BJ (cell line): ENCODE measurements around the gene SYT17. TPM values are rescaled to one million over a fixed set of nuclear protein-coding genes. Genes with fewer than 3 reads are reported as not detected.

Experiments
- CTCF ChIA-PET: fragments of 350-600 bp; formaldehyde crosslinking; extraction: SDS; loops from one replicate; lab custom pipeline; 2021; ENCODE audit warnings: antibody characterized with exemption, inconsistent platforms; lab: Yijun Ruan, JAX
- POLR2A ChIA-PET: fragments of 300-600 bp; sonication (Branson Sonifier 250); formaldehyde crosslinking; extraction: SDS; loops from one replicate; lab custom pipeline; 2021; ENCODE audit warnings: antibody characterized with exemption; lab: Charles Lee
- DNase-seq: peaks from one replicate; pipeline ENCODE4 v3.0.0-alpha.2; 2011; ENCODE audit warnings: low read depth
- H3K27me3 ChIP-seq: 2 replicates; pipeline ENCODE4 v1.6.0; 2011; ENCODE audit warnings: low read length; ENCODE audit not compliant: control insufficient read depth, insufficient read depth
- H3K36me3 ChIP-seq: 2 replicates; pipeline ENCODE4 v1.5.1; 2011; ENCODE audit warnings: low read length; ENCODE audit not compliant: control insufficient read depth, insufficient read depth
- H3K4me3 ChIP-seq: 2 replicates; pipeline ENCODE4 v1.5.1; 2011; ENCODE audit warnings: low read depth, mild to moderate bottlenecking, control low read depth, low read length
- polyA plus RNA-seq: library from polyadenylated mRNA; depleted of rRNA; stranded (reverse); fragments of >200 nt; gene quantifications from 2 replicates; pipeline ENCODE4 v1.2.3, GENCODE V29; 2011
- TF ChIP-seq, protein P1 (sequence below): IDR thresholded peaks from 2 replicates; pipeline ENCODE4 v1.5.1; 2011; ENCODE audit warnings: low read depth, mild to moderate bottlenecking, control low read depth, inconsistent platforms, low read length, moderate library complexity; ENCODE audit not compliant: insufficient read depth

SYT17 gene
- polyA plus RNA-seq, 1 experiment = not detected

DNA sequence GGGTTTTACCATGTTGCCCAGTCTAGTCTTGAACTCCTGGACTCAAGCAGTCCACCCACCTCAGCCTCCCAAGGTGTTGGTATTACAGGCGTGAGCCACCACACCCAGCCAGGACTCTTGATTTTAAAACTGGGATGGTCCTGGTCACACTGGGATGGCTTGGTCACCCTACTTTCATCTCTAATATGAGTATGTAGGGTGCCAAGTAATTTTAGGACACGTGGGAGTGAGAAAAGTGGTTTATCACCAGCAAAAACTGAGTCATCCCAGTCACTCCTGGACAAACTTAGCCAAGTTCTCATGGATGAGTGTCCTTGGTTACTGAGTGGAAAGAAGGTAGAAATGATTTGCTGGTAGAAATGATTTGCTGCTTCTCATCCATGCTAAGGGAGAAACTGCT is 127.4 kb downstream of the SYT17 start:
- no peak for DNase-seq
- H3K4me3 ChIP-seq = no peak overlapping the region
- H3K36me3 ChIP-seq = no peaks in the 10 kb centered on the region
- POLR2A ChIA-PET = interaction anchor here (0.7 kb wide), 1 partner anchor 83 kb away, joined by 4 read pairs; no protein-coding TSS in a partner anchor
- H3K27me3 ChIP-seq = no peaks in the 10 kb centered on the region
- CTCF ChIA-PET = interaction anchor here (0.6 kb wide), 1 partner anchor 33 kb away, joined by 3 read pairs; no protein-coding TSS in a partner anchor
- TF ChIP-seq, protein P1, sequence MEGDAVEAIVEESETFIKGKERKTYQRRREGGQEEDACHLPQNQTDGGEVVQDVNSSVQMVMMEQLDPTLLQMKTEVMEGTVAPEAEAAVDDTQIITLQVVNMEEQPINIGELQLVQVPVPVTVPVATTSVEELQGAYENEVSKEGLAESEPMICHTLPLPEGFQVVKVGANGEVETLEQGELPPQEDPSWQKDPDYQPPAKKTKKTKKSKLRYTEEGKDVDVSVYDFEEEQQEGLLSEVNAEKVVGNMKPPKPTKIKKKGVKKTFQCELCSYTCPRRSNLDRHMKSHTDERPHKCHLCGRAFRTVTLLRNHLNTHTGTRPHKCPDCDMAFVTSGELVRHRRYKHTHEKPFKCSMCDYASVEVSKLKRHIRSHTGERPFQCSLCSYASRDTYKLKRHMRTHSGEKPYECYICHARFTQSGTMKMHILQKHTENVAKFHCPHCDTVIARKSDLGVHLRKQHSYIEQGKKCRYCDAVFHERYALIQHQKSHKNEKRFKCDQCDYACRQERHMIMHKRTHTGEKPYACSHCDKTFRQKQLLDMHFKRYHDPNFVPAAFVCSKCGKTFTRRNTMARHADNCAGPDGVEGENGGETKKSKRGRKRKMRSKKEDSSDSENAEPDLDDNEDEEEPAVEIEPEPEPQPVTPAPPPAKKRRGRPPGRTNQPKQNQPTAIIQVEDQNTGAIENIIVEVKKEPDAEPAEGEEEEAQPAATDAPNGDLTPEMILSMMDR = no peak

DNA sequence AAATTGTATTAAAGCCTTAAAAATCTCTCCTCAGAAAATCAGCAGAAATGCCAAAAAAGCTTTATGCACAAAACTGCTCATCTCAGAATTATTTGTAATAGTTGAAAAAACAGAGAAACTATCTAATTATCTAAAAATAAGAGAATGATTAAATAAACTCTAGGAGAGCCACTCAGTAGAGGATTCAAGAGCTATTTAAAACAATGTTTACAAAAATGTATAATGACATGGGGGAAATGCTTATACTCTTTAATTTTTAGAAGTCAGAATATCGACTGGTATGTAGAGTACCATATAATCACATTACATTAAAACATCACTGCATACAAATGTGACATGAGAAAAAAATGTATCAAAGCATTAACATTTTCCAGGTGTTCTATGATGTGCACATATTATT is 129.4 kb downstream of the SYT17 start:
- no peak overlapping the region for H3K4me3 ChIP-seq
- DNase-seq = no peak
- TF ChIP-seq, protein P1 = no peak
- no peaks in the 10 kb centered on the region for H3K27me3 ChIP-seq
- H3K36me3 ChIP-seq = no peaks in the 10 kb centered on the region
- POLR2A ChIA-PET = no interaction called here
- CTCF ChIA-PET = interaction anchor here (0.7 kb wide), 1 partner anchor 31 kb away, joined by 3 read pairs; no protein-coding TSS in a partner anchor

DNA sequence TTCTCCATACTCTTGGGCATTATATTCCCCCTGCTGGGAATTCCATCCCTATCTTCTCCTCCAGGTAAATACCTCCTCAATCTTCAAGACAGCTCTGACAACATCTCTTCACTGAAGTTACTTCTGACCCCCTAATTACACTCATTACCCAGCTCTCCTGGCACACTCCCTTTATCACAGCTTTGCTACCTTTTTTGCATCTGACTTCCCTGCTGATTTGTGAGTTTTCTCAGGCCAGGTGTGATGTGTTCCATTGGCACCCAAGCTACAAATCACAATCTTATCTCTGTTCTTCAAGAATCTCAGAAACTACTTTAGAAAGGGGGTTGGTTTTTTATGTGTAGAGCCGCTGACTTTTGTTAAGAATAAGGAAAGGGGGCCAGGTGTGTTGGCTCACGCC is 131.5 kb downstream of the SYT17 start:
- POLR2A ChIA-PET = no interaction called here
- CTCF ChIA-PET = no interaction called here
- no peak for DNase-seq
- Histone ChIP-seq H3K36me3 (no peaks in the 10 kb centered on the region), H3K4me3 (no peak overlapping the region), H3K27me3 (no peaks in the 10 kb centered on the region)
- TF ChIP-seq, protein P1 = no peak

DNA sequence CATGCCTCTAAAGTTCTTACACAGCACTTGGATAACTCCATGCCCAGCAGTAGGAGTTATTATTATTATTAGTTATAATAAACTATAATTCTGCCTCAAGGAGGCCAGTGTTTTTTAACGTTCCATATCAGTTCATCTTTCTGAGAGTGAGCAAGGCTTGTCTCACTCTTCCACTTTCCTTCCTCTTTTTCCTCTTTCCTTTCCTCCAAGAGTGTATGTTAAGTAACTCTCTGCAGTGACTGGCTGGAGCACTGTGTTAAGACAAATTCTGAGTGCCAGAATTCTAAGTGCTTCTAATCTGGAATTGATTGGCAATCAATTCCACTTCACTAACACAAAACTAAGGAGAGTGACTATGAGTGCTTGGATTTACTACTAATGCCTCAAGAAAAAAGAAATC is 133.9 kb downstream of the SYT17 start:
- no peaks in the 10 kb centered on the region for H3K27me3 ChIP-seq
- ChIA-PET POLR2A (no interaction called here), CTCF (no interaction called here)
- H3K36me3 ChIP-seq = no peaks in the 10 kb centered on the region
- TF ChIP-seq, protein P1 = no peak
- no peak for DNase-seq
- no peak overlapping the region for H3K4me3 ChIP-seq

DNA sequence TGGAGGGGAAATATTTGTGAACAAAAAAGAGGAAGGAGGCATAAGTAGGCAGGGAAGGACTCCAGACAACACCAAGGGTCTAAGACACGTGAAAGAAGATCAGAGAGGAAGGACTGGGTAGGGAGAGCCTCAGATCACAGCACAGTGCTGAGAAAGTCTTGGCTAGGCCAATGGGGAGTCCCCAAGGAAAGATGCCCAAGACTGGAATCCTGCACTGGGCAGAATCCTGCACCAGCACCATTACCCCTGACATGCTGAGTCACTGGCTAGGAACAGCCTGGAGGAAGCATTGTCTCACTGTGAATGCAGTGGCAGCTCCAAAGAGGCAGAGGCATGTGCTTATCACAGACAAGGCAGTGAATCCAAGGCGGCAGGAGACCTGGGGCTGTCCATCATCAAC is 136.7 kb downstream of the SYT17 start:
- no peak overlapping the region for H3K4me3 ChIP-seq
- TF ChIP-seq, protein P1 = no peak

More for the DNA sequence above, 136.7 kb downstream of the SYT17 start:
- DNase-seq = no peak
- POLR2A ChIA-PET = no interaction called here
- no peaks in the 10 kb centered on the region for H3K27me3 ChIP-seq
- CTCF ChIA-PET = no interaction called here
- no peaks in the 10 kb centered on the region for H3K36me3 ChIP-seq
